CD4-positive, CD25-positive, alpha-beta regulatory T cell (primary cell): ENCODE data around the gene CIAO1. TPM values are rescaled to one million over a fixed set of nuclear protein-coding genes. Genes with fewer than 3 reads are reported as not detected.

ENCODE experiments used
- ATAC-seq, 2 donors: fragments of 150-1000 bp; cut with Tn5 transposase; one replicate each; pipeline ENCODE4 v1.10.0; 2021; ENCODE audit warnings: low read depth in 2 of 2, moderate number of reproducible peaks in 2 of 2, moderate library complexity in 1 of 2
- DNase-seq, 3 donors: peaks; one replicate each; pipeline versions ENCODE4 v3.0.0 to v3.0.0-alpha.2; 2012 to 2022; ENCODE audit warnings: mixed read lengths in 1 of 3
- H3K27ac ChIP-seq: one replicate; pipeline ENCODE4 v1.7.0; 2013; ENCODE audit warnings: mild to moderate bottlenecking, low read length; ENCODE audit not compliant: insufficient read depth, poor library complexity, severe bottlenecking
- H3K27me3 ChIP-seq: one replicate; pipeline ENCODE4 v1.7.0; 2013; ENCODE audit warnings: low read length; ENCODE audit not compliant: control insufficient read depth, insufficient read depth
- H3K36me3 ChIP-seq: one replicate; pipeline ENCODE4 v1.7.0; 2013; ENCODE audit warnings: mild to moderate bottlenecking, low read length, moderate library complexity; ENCODE audit not compliant: control insufficient read depth, insufficient read depth
- H3K4me1 ChIP-seq: 2 replicates; pipeline ENCODE4 v1.7.0; 2013; ENCODE audit warnings: mild to moderate bottlenecking, low read length; ENCODE audit not compliant: insufficient read depth, control insufficient read depth, poor library complexity, severe bottlenecking
- H3K4me3 ChIP-seq: one replicate; pipeline ENCODE4 v1.7.0; 2013; ENCODE audit warnings: low read depth, mild to moderate bottlenecking, low read length, moderate library complexity
- H3K9me3 ChIP-seq, 2 experiments: 1 replicate in 1 of 2; 2 replicates in 1 of 2; pipeline ENCODE4 v1.7.0; 2013; ENCODE audit warnings: low read length in 2 of 2, mild to moderate bottlenecking in 1 of 2, moderate library complexity in 1 of 2; ENCODE audit not compliant: control insufficient read depth in 2 of 2
- H3K27ac Mint-ChIP-seq, 3 donors: one replicate each; pipeline ENCODE4 v1.8.0; 2020 to 2022; ENCODE audit warnings: mild to moderate bottlenecking in 3 of 3, mixed read lengths in 3 of 3, moderate library complexity in 2 of 3
- H3K27me3 Mint-ChIP-seq: one replicate; pipeline ENCODE4 v1.8.0; 2022; ENCODE audit warnings: mild to moderate bottlenecking, mixed read lengths
- H3K36me3 Mint-ChIP-seq: one replicate; pipeline ENCODE4 v1.8.0; 2020; ENCODE audit warnings: mixed read lengths
- H3K4me1 Mint-ChIP-seq, 4 donors: one replicate each; pipeline ENCODE4 v1.8.0; 2020 to 2022; ENCODE audit warnings: mixed read lengths in 4 of 4, mild to moderate bottlenecking in 1 of 4
- H3K4me3 Mint-ChIP-seq, 4 donors: one replicate each; pipeline ENCODE4 v1.8.0; 2020 to 2022; ENCODE audit warnings: mild to moderate bottlenecking in 4 of 4, mixed read lengths in 4 of 4, moderate library complexity in 3 of 4
- H3K9me3 Mint-ChIP-seq, 7 donors: one replicate each; pipeline ENCODE4 v1.8.0; 2020 to 2022; ENCODE audit warnings: mixed read lengths in 7 of 7, mild to moderate bottlenecking in 3 of 7, moderate library complexity in 2 of 7
- polyA plus RNA-seq, 4 donors: library from polyadenylated mRNA; unstranded; fragments of 300-500 nt; fragmentation: Illumina TruSeq; gene quantifications; one replicate each; pipeline ENCODE4 v1.2.3, GENCODE V29; 2021
- total RNA-seq: library from RNA; stranded (reverse); gene quantifications from one replicate; pipeline ENCODE4 v1.2.3, GENCODE V29; 2022

Gene CIAO1
- total and polyA plus RNA-seq, 5 donors from 2014 or later = 60.3 to 102 (median 90.0) TPM

GRCh38 chr2:96258166-96259022, 7.6 kb upstream of the CIAO1 start:
- Mint-ChIP-seq H3K9me3 (no peaks in the 10 kb centered on the region), H3K27ac (peak overlapping the region in 2 of 3 donors; percentile 76 to 80), H3K4me3 (peak overlapping the region in 1 of 4 donors; percentile 24), H3K4me1 (peaks cover 17 to 76% (median 43%) of the 10 kb centered on the region in 4 donors), H3K36me3 (peaks cover 24% of the 10 kb centered on the region), H3K27me3 (peaks cover 5% of the 10 kb centered on the region)
- H3K36me3 ChIP-seq = peaks cover 63% of the 10 kb centered on the region
- peaks cover 40% of the 10 kb centered on the region for H3K4me1 ChIP-seq
- H3K27ac ChIP-seq = no peak overlapping the region
- no peak for DNase-seq
- no peaks in the 10 kb centered on the region for H3K9me3 ChIP-seq
- H3K4me3 ChIP-seq = no peak overlapping the region
- ATAC-seq = no peak
- H3K27me3 ChIP-seq = no peaks in the 10 kb centered on the region

- H3K36me3 ChIP-seq = peaks cover 58% of the 10 kb centered on the region
- no peak for ATAC-seq
- peak in 1 of 3 donors; percentile 16 for DNase-seq
- H3K4me3 ChIP-seq = no peak overlapping the region
- Mint-ChIP-seq H3K9me3 (no peaks in the 10 kb centered on the region), H3K27me3 (peaks cover 5% of the 10 kb centered on the region), H3K4me1 (peaks cover 19 to 87% (median 53%) of the 10 kb centered on the region in 4 donors), H3K27ac (peak overlapping the region in 2 of 3 donors; percentile 76 to 80), H3K36me3 (peaks cover 16% of the 10 kb centered on the region), H3K4me3 (peak overlapping the region; percentile 19 to 75 (median 43))
- H3K4me1 ChIP-seq = peaks cover 52% of the 10 kb centered on the region
- H3K9me3 ChIP-seq = no peaks in the 10 kb centered on the region
- H3K27ac ChIP-seq = no peak overlapping the region
- H3K27me3 ChIP-seq = no peaks in the 10 kb centered on the region
Observed at GRCh38 chr2:96259497-96259921, 6.5 kb upstream of the CIAO1 start.

- Mint-ChIP-seq H3K4me3 (peak overlapping the region in 3 of 4 donors; percentile 36 to 65 (median 53)), H3K27me3 (peaks cover 5% of the 10 kb centered on the region), H3K27ac (peak overlapping the region; percentile 81 to 92 (median 83)), H3K36me3 (peaks cover 16% of the 10 kb centered on the region), H3K9me3 (no peaks in the 10 kb centered on the region), H3K4me1 (peaks cover 22 to 86% (median 54%) of the 10 kb centered on the region in 4 donors)
- DNase-seq (peak in 2 of 3 donors; percentile 37 to 61), ATAC-seq (peak; percentile 44 to 45)
- no peaks in the 10 kb centered on the region for H3K9me3 ChIP-seq
- H3K27ac ChIP-seq = peak overlapping the region; percentile 23
- peaks cover 58% of the 10 kb centered on the region for H3K4me1 ChIP-seq
- H3K27me3 ChIP-seq = no peaks in the 10 kb centered on the region
- H3K4me3 ChIP-seq = no peak overlapping the region
- H3K36me3 ChIP-seq = peaks cover 47% of the 10 kb centered on the region
Observed at GRCh38 chr2:96260387-96261260, 5.4 kb upstream of the CIAO1 start.

- DNase-seq (no peak), ATAC-seq (no peak)
- Histone ChIP-seq H3K36me3 (peaks cover 43% of the 10 kb centered on the region), H3K4me3 (no peak overlapping the region), H3K9me3 (no peaks in the 10 kb centered on the region), H3K27me3 (no peaks in the 10 kb centered on the region), H3K27ac (peak overlapping the region; percentile 23), H3K4me1 (peaks cover 60% of the 10 kb centered on the region)
- Mint-ChIP-seq H3K9me3 (no peaks in the 10 kb centered on the region), H3K27ac (peak overlapping the region in 2 of 3 donors; percentile 81 to 83), H3K4me3 (peak overlapping the region in 2 of 4 donors; percentile 41 to 63), H3K4me1 (peaks cover 21 to 85% (median 54%) of the 10 kb centered on the region in 4 donors), H3K27me3 (peaks cover 5% of the 10 kb centered on the region), H3K36me3 (peaks cover 16% of the 10 kb centered on the region)
Observed at GRCh38 chr2:96261328-96262003, 4.6 kb upstream of the CIAO1 start.

- Mint-ChIP-seq H3K4me3 (peak overlapping the region in 3 of 4 donors; percentile 36 to 91 (median 61)), H3K36me3 (peaks cover 12% of the 10 kb centered on the region), H3K4me1 (peaks cover 17 to 84% (median 51%) of the 10 kb centered on the region in 4 donors), H3K9me3 (no peaks in the 10 kb centered on the region), H3K27ac (peak overlapping the region in 2 of 3 donors; percentile 26 to 73), H3K27me3 (peaks cover 5% of the 10 kb centered on the region)
- peaks cover 64% of the 10 kb centered on the region for H3K4me1 ChIP-seq
- H3K36me3 ChIP-seq = peaks cover 40% of the 10 kb centered on the region
- DNase-seq (no peak), ATAC-seq (no peak)
- H3K9me3 ChIP-seq = no peaks in the 10 kb centered on the region
- no peaks in the 10 kb centered on the region for H3K27me3 ChIP-seq
- H3K27ac ChIP-seq = no peak overlapping the region
- H3K4me3 ChIP-seq = no peak overlapping the region
Observed at GRCh38 chr2:96262306-96262705, 3.7 kb upstream of the CIAO1 start.

- H3K9me3 Mint-ChIP-seq = no peaks in the 10 kb centered on the region
- no peaks in the 10 kb centered on the region for H3K9me3 ChIP-seq
- H3K36me3 Mint-ChIP-seq = peaks cover 14% of the 10 kb centered on the region
- H3K4me3 ChIP-seq = peak overlapping the region; percentile 87
- H3K4me3 Mint-ChIP-seq = peak overlapping the region; percentile 87 to 91 (median 90)
- peaks cover 67% of the 10 kb centered on the region for H3K4me1 ChIP-seq
- DNase-seq = no peak
- H3K27me3 Mint-ChIP-seq = peaks cover 5% of the 10 kb centered on the region
- H3K36me3 ChIP-seq = peaks cover 43% of the 10 kb centered on the region
- peaks cover 17 to 72% (median 46%) of the 10 kb centered on the region in 4 donors for H3K4me1 Mint-ChIP-seq
- peak overlapping the region in 2 of 3 donors; percentile 88 to 90 for H3K27ac Mint-ChIP-seq
- peak overlapping the region; percentile 25 for H3K27ac ChIP-seq
- H3K27me3 ChIP-seq = no peaks in the 10 kb centered on the region
- no peak for ATAC-seq
Observed at GRCh38 chr2:96264086-96264485, 1.9 kb upstream of the CIAO1 start.
